ENCODE measurements around the gene GSTK1. TPM values are rescaled to one million over a fixed set of nuclear protein-coding genes. Genes with fewer than 3 reads are reported as not detected.

The GSTK1 gene
- total and polyA plus RNA-seq, 2 of the 8 experiments (the other 6 are each of a cell fraction or from before 2014, with no cell fraction given): 25.5 to 32.5 TPM

GRCh38 chr7:143225047-143225446 is 38.2 kb upstream of the GSTK1 start (continued):
- TF ChIP-seq SIN3A (conservative IDR thresholded peaks at IDR 0.05 in 1 of 2, IDR thresholded peaks at IDR 0.05 in 1 of 2; ENCODE audit: low read depth in 1 of 2, low read length in 2 of 2): no peak
